HG03280 (cell line): ENCODE results near the gene KLHL1.

ENCODE experiments used
- ATAC-seq: cut with Tn5 transposase; IDR thresholded peaks from one replicate; pipeline ENCODE4 v1.9.1; 2021; ENCODE audit warnings: mild to moderate bottlenecking, moderate library complexity; ENCODE audit not compliant: unreplicated experiment

KLHL1 gene

GRCh38 chr13:69690999-69691398 is 417.3 kb downstream of the KLHL1 start:
- ATAC-seq, result no peak

GRCh38 chr13:69683921-69684686 is 424.1 kb downstream of the KLHL1 start:
- peak; percentile 59 for ATAC-seq

GRCh38 chr13:69681722-69682121 is 426.5 kb downstream of the KLHL1 start:
- ATAC-seq, result no peak

- no peak for ATAC-seq
Measured at GRCh38 chr13:69677343-69677742, 430.9 kb downstream of the KLHL1 start.

- ATAC-seq, result no peak
Measured at GRCh38 chr13:69676286-69676685, 432.0 kb downstream of the KLHL1 start.

GRCh38 chr13:69660155-69660554 is 448.1 kb downstream of the KLHL1 start:
- ATAC-seq, result no peak

GRCh38 chr13:69657676-69658075 is 450.6 kb downstream of the KLHL1 start:
- no peak for ATAC-seq

- no peak for ATAC-seq
Measured at GRCh38 chr13:69654392-69654791, 453.9 kb downstream of the KLHL1 start.
